ENCODE measurements around the gene TPP2. TPM values are rescaled to one million over a fixed set of nuclear protein-coding genes. Genes with fewer than 3 reads are reported as not detected.
A peak's percentile ranks its signal among the peaks of the same experiment; 100 is the strongest.

The TPP2 gene
- total and polyA plus RNA-seq, 8 donors: 43.6 to 77.2 (median 70.2) TPM

- Histone ChIP-seq H3K4me1 (no peaks in the 10 kb centered on the region), H3K9me3 (no peaks in the 10 kb centered on the region), H3K36me3 (peaks cover 0 to 94% of the 10 kb centered on the region in 2 donors), H3K27me3 (no peaks in the 10 kb centered on the region), H3K27ac (no peak overlapping the region), H3K4me3 (no peak overlapping the region)
- no peak for DNase-seq
- intact Hi-C loops (cut with DNase I): no loop called here
- no peak for TF ChIP-seq CTCF (IDR thresholded peaks at IDR 0.05)
- no peak for ATAC-seq
Measured at GRCh38 chr13:102645701-102646100, 48.9 kb downstream of the TPP2 start.

GRCh38 chr13:102648046-102648445 lies 51.3 kb downstream of the TPP2 start:
- Histone ChIP-seq H3K36me3 (peaks cover 0 to 77% of the 10 kb centered on the region in 2 donors), H3K9me3 (no peaks in the 10 kb centered on the region)

GRCh38 chr13:102650444-102650843 lies 53.7 kb downstream of the TPP2 start:
- H3K4me3 ChIP-seq: no peak overlapping the region
- no peaks in the 10 kb centered on the region for H3K9me3 ChIP-seq
- H3K36me3 ChIP-seq: peaks cover 0 to 61% of the 10 kb centered on the region in 2 donors
- intact Hi-C loops (cut with DNase I): no loop called here
- DNase-seq (no peak), ATAC-seq (no peak)
- no peaks in the 10 kb centered on the region for H3K4me1 ChIP-seq
- H3K27ac ChIP-seq: no peak overlapping the region
- no peak for TF ChIP-seq CTCF (IDR thresholded peaks at IDR 0.05)
- H3K27me3 ChIP-seq: no peaks in the 10 kb centered on the region

More at GRCh38 chr13:102648046-102648445, 51.3 kb downstream of the TPP2 start:
- Histone ChIP-seq H3K27ac (no peak overlapping the region), H3K4me1 (no peaks in the 10 kb centered on the region), H3K4me3 (no peak overlapping the region), H3K27me3 (no peaks in the 10 kb centered on the region)
- DNase-seq (no peak), ATAC-seq (no peak)
- no peak for TF ChIP-seq CTCF (IDR thresholded peaks at IDR 0.05)
- intact Hi-C loops (cut with DNase I): no loop called here

- Histone ChIP-seq H3K9me3 (no peaks in the 10 kb centered on the region), H3K27me3 (no peaks in the 10 kb centered on the region), H3K27ac (no peak overlapping the region), H3K4me3 (no peak overlapping the region), H3K36me3 (peaks cover 0 to 60% of the 10 kb centered on the region in 2 donors), H3K4me1 (no peaks in the 10 kb centered on the region)
- no peak for TF ChIP-seq CTCF (IDR thresholded peaks at IDR 0.05)
- DNase-seq (no peak), ATAC-seq (peak; percentile 29)
- intact Hi-C loops (cut with DNase I): no loop called here
Measured at GRCh38 chr13:102651392-102651791, 54.6 kb downstream of the TPP2 start.

- H3K4me1 ChIP-seq: no peaks in the 10 kb centered on the region
Measured at GRCh38 chr13:102651892-102652291, 55.1 kb downstream of the TPP2 start.

More at GRCh38 chr13:102651892-102652291, 55.1 kb downstream of the TPP2 start:
- H3K9me3 ChIP-seq: no peaks in the 10 kb centered on the region
- no peak overlapping the region for H3K4me3 ChIP-seq
- intact Hi-C loops (cut with DNase I): no loop called here
- ATAC-seq (no peak), DNase-seq (no peak)
- no peaks in the 10 kb centered on the region for H3K27me3 ChIP-seq
- H3K36me3 ChIP-seq: peaks cover 0 to 55% of the 10 kb centered on the region in 2 donors
- no peak overlapping the region for H3K27ac ChIP-seq
- no peak for TF ChIP-seq CTCF (IDR thresholded peaks at IDR 0.05)
